Kidney (tissue), 22 donors: Measurements from ENCODE around the gene RPL36AL. TPM values are rescaled to one million over a fixed set of nuclear protein-coding genes. Genes with fewer than 3 reads are reported as not detected.
"Not testable (repeated sequence)": the region's sequence is repeated elsewhere in the genome, so short reads cannot be mapped to it uniquely, and the experiment has no call there.

Experiments
- DNase-seq, 5 donors: peaks; one replicate each; pipeline ENCODE4 v3.0.0-alpha.2; 2013 to 2020
- FAIRE-seq: peaks from 2 replicates; lab custom pipeline; 2012; peaks lifted over from hg19 to GRCh38; lab: Jason Lieb, UNC
- H3K27ac ChIP-seq, 2 donors: one replicate each; pipeline ENCODE4 v1.7.0; 2013; ENCODE audit warnings: low read depth in 2 of 2, low read length in 2 of 2, inconsistent platforms in 1 of 2
- H3K27me3 ChIP-seq: one replicate; pipeline ENCODE4 v1.7.1; 2013; ENCODE audit warnings: low read length, inconsistent platforms; ENCODE audit not compliant: control insufficient read depth, insufficient read depth
- H3K36me3 ChIP-seq, 3 donors: one replicate each; pipeline versions ENCODE4 v1.7.0 to v1.7.1; 2013; ENCODE audit warnings: low read length in 3 of 3, control low read depth in 1 of 3, inconsistent platforms in 1 of 3; ENCODE audit not compliant: insufficient read depth in 3 of 3, control insufficient read depth in 2 of 3
- H3K4me1 ChIP-seq, 3 donors: one replicate each; pipeline versions ENCODE4 v1.7.0 to v1.7.1; 2013; ENCODE audit warnings: low read length in 3 of 3, inconsistent platforms in 1 of 3, low read depth in 1 of 3; ENCODE audit not compliant: control insufficient read depth in 2 of 3, insufficient read depth in 2 of 3
- H3K4me3 ChIP-seq, 3 donors: one replicate each; pipeline versions ENCODE4 v1.7.0 to v1.8.1; 2013; ENCODE audit warnings: low read length in 3 of 3, control low read depth in 1 of 3, inconsistent platforms in 1 of 3
- H3K9ac ChIP-seq, 3 donors: one replicate each; pipeline versions ENCODE4 v1.7.0 to v1.7.1; 2013; ENCODE audit warnings: low read length in 3 of 3, control low read depth in 1 of 3, inconsistent platforms in 1 of 3
- H3K9me3 ChIP-seq, 3 donors: one replicate each; pipeline versions ENCODE4 v1.7.0 to v1.7.1; 2013; ENCODE audit warnings: low read length in 3 of 3, control low read depth in 1 of 3, inconsistent platforms in 1 of 3; ENCODE audit not compliant: control insufficient read depth in 2 of 3, insufficient read depth in 1 of 3
- intact Hi-C: fragments of 100-400 bp; cut with DNase I; formaldehyde crosslinking; loops from one replicate; pipeline ENCODE4 v1.11.1; 2022
- long read RNA-seq, 10 donors: library from polyadenylated mRNA in 1 of 10; unstranded in 1 of 10; transcript quantifications; one replicate each; pipeline ENCODE4 v2.0.0 and lab custom pipeline, GENCODE V29; 2021 to 2026
- polyA plus RNA-seq: library from polyadenylated mRNA; stranded (reverse); fragments of 350-450 nt; fragmentation: Illumina TruSeq; extraction: RNeasy Lipid Tissue Mini Kit (QIAGEN cat#74804); gene quantifications from one replicate; pipeline ENCODE4 v1.2.3, GENCODE V29; 2014; ENCODE audit warnings: low read depth, low replicate concordance; ENCODE audit not compliant: insufficient read depth
- total RNA-seq: library from RNA; stranded (reverse); fragmentation: NEBNext Ultra II Directional; extraction: Animal tissue kit (Norgen Biotek cat#: 25700); gene quantifications from one replicate; pipeline ENCODE4 v1.2.1, GENCODE V29; 2021
- TF ChIP-seq, protein P1 (sequence below): IDR thresholded peaks from 3 replicates; pipeline ENCODE4 v1.5.1; 2012; ENCODE audit warnings: mild to moderate bottlenecking, moderate library complexity, borderline replicate concordance; ENCODE audit not compliant: insufficient read depth; ENCODE audit errors: extremely low read depth
- donor health status: control.
- donor health status: control.
- donor health status: control.
- donor health status: control.
- donor health status: control.
- donor health status: DM: yes; HTN: yes; CAD: no.
- donor health status: Normal renal cell carcinoma (clear cell type).

RPL36AL gene
- 157 TPM for total RNA-seq
- 455 TPM for polyA plus RNA-seq
- long read RNA-seq, donor 1, transcript RPL36AL-201 (2 exons, 746 nt): major isoform, 139 of 139 reads
- long read RNA-seq, donor 1, partial matches to known transcripts: 0 of 139 reads
- long read RNA-seq, donor 1, other reads (novel, unspliced or antisense): 0 of 139 reads
- long read RNA-seq, donor 2, transcript RPL36AL-201 (2 exons, 746 nt): major isoform, 142 of 142 reads
- long read RNA-seq, donor 2, partial matches to known transcripts: 0 of 142 reads
- long read RNA-seq, donor 2, other reads (novel, unspliced or antisense): 0 of 142 reads
- long read RNA-seq, donor 3, transcript RPL36AL-201 (2 exons, 746 nt): major isoform, 205 of 205 reads
- long read RNA-seq, donor 3, partial matches to known transcripts: 0 of 205 reads
- long read RNA-seq, donor 3, other reads (novel, unspliced or antisense): 0 of 205 reads
- long read RNA-seq, donor 4, transcript RPL36AL-201 (2 exons, 746 nt): major isoform, 110 of 123 reads
- long read RNA-seq, donor 4, partial matches to known transcripts: 13 of 123 reads
- long read RNA-seq, donor 4, other reads (novel, unspliced or antisense): 0 of 123 reads
- long read RNA-seq, donor 5, transcript RPL36AL-201 (2 exons, 746 nt): major isoform, 19 of 24 reads
- long read RNA-seq, donor 5, partial matches to known transcripts: 5 of 24 reads
- long read RNA-seq, donor 5, other reads (novel, unspliced or antisense): 0 of 24 reads
- long read RNA-seq, donor 6, transcript RPL36AL-201 (2 exons, 746 nt): major isoform, 436 of 436 reads
- long read RNA-seq, donor 6, partial matches to known transcripts: 0 of 436 reads
- long read RNA-seq, donor 6, other reads (novel, unspliced or antisense): 0 of 436 reads
- long read RNA-seq, donor 7, transcript RPL36AL-201 (2 exons, 746 nt): major isoform, 79 of 163 reads
- long read RNA-seq, donor 7, partial matches to known transcripts: 84 of 163 reads
- long read RNA-seq, donor 7, other reads (novel, unspliced or antisense): 0 of 163 reads
- long read RNA-seq, donor 8, transcript RPL36AL-201 (2 exons, 746 nt): major isoform, 198 of 198 reads
- long read RNA-seq, donor 8, partial matches to known transcripts: 0 of 198 reads
- long read RNA-seq, donor 8, other reads (novel, unspliced or antisense): 0 of 198 reads
- long read RNA-seq, donor 9, transcript RPL36AL-201 (2 exons, 746 nt): major isoform, 95 of 95 reads
- long read RNA-seq, donor 9, partial matches to known transcripts: 0 of 95 reads
- long read RNA-seq, donor 9, other reads (novel, unspliced or antisense): 0 of 95 reads
- long read RNA-seq, donor 10, transcript RPL36AL-201 (2 exons, 746 nt): major isoform, 134 of 134 reads
- long read RNA-seq, donor 10, partial matches to known transcripts: 0 of 134 reads
- long read RNA-seq, donor 10, other reads (novel, unspliced or antisense): 0 of 134 reads

DNA sequence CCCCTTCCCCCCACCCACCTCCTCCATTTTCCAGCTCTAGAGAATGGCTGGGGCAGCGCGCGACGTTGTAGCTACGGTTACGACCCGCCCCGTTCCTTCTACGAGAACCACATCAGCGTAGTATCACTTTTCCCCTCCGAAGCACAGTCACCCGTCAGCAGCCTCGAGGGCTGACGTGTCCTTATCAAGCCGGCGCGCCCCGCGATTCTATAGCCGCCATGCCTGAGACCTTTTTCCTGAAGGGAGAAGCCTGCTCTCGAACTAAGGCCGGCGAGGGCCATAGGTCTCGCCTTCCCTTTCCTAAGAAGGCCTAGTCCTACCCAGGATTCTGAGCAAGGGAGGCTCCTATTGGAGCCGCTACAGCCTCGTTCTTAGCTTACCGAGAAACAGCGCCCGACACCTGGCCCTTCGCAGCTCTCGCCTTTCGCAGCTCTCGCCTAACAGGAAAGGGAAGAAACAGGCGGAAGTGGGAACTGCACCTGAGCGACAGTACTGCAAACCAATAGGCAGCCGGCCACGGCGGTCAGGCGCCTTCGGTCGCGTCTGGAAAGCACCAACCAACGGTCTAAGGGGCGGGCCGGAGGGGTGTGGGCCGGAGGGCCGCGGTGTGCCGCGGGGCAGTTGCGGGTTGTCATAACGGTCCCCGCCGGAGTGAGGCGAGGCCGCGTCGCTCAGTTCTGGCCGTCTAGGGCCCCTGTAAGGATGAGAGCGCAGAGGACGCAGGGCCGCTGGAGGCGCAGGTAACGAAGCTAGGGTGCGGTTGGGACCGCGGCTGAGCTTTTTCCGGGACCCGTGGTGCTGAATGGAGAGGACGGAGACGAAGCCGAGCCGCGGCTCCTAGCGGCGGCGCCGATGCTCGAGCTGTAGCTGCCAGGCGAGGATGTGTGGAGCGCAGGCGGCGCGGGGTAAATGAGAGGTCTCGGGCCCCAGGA, at the start of gene RPL36AL, which contains the start of gene MGAT2:
TSS of gene RPL36AL (minus strand) at position 445 of the 932 bp plus-strand sequence. CDS start 1,522 bp downstream, outside the sequence.
TSS of gene MGAT2 (plus strand) at position 618 of the 932 bp plus-strand sequence. CDS start 470 bp downstream, outside the sequence.
- FAIRE-seq: no peak

DNA sequence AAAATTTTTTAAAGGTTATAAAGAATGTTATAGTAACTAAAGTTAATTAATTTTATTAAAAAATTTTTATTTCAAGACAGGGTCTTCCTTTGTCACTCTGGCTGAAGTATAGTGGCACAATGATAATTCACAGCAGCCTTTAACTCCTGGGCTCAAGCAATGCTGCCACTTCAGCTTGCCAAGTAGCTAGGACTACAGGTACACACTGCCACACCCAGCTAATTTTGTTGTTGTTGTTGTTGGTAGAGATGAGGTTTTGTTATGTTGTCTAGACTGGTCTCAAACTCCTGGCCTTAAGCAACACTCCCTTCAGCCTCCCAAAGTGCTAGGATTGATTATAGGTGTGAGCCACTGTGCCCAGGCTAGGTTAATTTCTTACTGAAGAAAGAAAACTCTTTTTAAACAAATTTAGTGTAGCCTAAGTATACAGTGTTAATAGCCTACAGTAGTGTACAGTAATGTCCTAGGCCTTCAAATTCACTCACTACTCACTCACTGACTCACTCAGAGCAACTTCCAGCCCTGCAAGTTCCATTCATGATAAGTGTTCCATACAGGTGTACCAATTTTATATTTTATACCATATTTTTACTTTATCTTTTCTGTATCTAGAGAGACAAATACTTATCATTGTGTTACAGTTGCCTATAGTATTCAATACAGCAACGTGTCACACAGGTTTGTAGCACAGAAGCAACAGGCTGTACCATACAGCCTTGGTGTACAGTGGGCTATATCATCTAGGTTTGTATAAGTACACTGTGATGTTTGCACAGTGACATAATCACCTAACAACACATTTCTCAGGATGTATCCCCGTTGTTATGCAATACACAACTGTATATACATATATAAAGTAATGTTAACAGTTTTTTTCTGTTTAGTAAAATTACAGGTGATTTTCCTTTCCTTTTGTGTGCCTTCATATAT, 39.4 kb upstream of the RPL36AL start:
- TF ChIP-seq, protein P1, sequence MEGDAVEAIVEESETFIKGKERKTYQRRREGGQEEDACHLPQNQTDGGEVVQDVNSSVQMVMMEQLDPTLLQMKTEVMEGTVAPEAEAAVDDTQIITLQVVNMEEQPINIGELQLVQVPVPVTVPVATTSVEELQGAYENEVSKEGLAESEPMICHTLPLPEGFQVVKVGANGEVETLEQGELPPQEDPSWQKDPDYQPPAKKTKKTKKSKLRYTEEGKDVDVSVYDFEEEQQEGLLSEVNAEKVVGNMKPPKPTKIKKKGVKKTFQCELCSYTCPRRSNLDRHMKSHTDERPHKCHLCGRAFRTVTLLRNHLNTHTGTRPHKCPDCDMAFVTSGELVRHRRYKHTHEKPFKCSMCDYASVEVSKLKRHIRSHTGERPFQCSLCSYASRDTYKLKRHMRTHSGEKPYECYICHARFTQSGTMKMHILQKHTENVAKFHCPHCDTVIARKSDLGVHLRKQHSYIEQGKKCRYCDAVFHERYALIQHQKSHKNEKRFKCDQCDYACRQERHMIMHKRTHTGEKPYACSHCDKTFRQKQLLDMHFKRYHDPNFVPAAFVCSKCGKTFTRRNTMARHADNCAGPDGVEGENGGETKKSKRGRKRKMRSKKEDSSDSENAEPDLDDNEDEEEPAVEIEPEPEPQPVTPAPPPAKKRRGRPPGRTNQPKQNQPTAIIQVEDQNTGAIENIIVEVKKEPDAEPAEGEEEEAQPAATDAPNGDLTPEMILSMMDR: no peak
- no peak for FAIRE-seq
- H3K4me1 ChIP-seq: no peaks in the 10 kb centered on the region
- H3K9me3 ChIP-seq: no peaks in the 10 kb centered on the region
- no peak overlapping the region for H3K4me3 ChIP-seq
- no peak overlapping the region for H3K27ac ChIP-seq
- no peaks in the 10 kb centered on the region for H3K36me3 ChIP-seq
- no peak overlapping the region for H3K9ac ChIP-seq
- intact Hi-C loops: no loop called here
- no peaks in the 10 kb centered on the region for H3K27me3 ChIP-seq
- DNase-seq: no peak

More for the DNA sequence above, at the start of gene RPL36AL, which contains the start of gene MGAT2:
- H3K36me3 ChIP-seq: peaks cover under 1 to 5% (median 2%) of the 10 kb centered on the region in 3 donors
- TF ChIP-seq, protein P1: peak; percentile 8
- peak; percentile 98 to 99 (median 99) for DNase-seq
- H3K9me3 ChIP-seq: no peaks in the 10 kb centered on the region
- peaks cover 0 to 9% (median 6%) of the 10 kb centered on the region in 3 donors for H3K4me1 ChIP-seq
- H3K27ac ChIP-seq: peak within 1 kb of the TSS; percentile 90 to 96
- intact Hi-C loops: no loop called here
- H3K4me3 ChIP-seq: peak within 1 kb of the TSS; percentile 79 to 99 (median 86)
- H3K27me3 ChIP-seq: no peaks in the 10 kb centered on the region
- H3K9ac ChIP-seq: peak within 1 kb of the TSS; percentile 70 to 98 (median 85)

DNA sequence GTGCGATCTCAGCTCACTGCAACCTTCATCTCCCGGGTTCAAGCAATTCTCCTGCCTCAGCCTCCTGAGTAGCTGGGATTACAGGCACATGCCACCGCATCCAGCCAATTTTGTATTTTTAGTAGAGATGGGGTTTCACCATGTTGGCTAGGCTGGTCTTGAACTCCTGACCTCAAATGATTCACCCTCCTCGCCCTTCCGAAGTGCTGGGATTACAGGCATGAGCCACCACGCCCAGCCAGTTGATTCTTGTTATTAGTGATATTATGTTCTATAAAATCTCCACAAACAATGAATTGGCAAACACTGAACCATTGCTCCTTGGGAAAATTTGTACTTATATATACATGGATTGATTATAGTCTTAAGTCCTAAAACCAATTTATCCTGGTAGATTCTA, 37.1 kb upstream of the RPL36AL start:
- H3K9ac ChIP-seq, DNase-seq, H3K9me3 ChIP-seq, H3K4me3 ChIP-seq, intact Hi-C loops, H3K27me3 ChIP-seq, H3K27ac ChIP-seq, H3K4me1 ChIP-seq, FAIRE-seq, H3K36me3 ChIP-seq: not testable (repeated sequence)
